HG03060 (cell line): ENCODE data around the gene PRR5.
"Not testable (repeated sequence)": the region's sequence is repeated elsewhere in the genome, so short reads cannot be mapped to it uniquely, and the experiment has no call there.

Source experiments
- ATAC-seq: cut with Tn5 transposase; IDR thresholded peaks from one replicate; pipeline ENCODE4 v1.9.1; 2021; ENCODE audit warnings: low read depth, moderate number of reproducible peaks; ENCODE audit not compliant: unreplicated experiment

Gene PRR5

DNA sequence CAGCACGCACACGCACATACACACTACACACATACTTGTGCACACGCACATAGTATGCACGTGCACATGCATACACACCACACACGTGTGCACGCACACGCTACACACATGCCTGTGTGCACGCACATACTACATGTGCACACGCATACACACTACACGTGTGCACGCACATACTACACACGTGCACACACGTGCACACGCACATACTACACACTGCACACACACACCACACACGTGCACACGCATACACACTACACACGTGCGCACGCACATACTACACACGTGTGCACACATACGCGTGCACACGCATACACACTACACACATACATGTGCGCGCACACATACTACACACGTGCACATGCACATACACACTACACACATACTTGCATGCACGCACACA lies 30.7 kb downstream of the PRR5 start:
- no peak for ATAC-seq

DNA sequence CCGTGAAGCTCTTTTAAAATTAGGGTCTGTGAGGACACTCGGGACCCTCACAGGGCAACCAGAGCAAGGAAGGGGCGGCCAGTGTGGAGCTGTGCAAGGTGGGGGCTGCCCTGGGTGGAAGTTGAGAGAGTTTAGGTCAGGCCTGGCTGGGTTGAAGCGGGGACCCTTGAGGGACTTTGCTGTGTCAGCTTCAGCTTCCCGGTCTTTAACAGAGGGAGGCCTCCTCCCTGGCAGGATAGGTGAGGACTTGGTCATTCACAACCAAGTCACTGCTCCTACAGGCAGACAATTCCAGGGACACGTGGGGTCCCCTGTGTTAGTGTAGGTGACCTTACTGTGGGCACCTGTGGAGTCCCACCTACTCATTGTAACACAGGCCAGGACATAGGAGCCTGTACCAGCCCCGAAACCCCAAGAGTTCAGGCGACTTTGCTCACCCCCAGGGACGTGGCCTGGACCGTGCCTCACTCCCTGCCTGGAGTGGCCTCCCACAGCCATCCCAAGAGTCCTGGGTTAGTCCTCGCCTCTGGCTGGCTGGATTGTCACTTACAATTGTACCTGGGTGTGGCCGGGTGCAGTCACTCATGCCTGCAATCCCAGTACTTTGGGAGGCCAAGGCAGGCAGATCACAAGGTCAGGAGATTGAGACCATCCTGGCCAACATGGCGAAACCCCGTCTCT lies 31.6 kb downstream of the PRR5 start:
- no peak for ATAC-seq

DNA sequence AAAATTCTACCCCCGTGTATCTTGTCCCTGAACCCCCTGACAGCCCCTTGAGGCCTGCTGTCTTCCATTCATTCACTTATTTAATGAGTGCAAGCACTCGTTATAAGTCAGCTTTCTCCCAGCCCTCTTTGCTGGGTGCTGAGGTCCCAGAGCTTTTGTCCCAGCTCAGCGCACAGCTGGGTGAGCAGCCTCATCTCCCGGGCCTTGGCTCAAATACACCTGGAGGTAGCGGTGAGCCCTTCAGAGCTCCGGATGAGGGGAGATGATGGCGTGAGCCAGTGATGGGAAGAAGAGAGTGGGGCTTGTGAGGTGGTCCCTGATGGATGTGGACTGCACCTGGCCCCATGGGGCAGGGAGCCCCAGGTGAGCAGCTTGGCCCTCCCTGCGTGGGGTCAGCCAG lies 32.3 kb downstream of the PRR5 start:
- no peak for ATAC-seq

DNA sequence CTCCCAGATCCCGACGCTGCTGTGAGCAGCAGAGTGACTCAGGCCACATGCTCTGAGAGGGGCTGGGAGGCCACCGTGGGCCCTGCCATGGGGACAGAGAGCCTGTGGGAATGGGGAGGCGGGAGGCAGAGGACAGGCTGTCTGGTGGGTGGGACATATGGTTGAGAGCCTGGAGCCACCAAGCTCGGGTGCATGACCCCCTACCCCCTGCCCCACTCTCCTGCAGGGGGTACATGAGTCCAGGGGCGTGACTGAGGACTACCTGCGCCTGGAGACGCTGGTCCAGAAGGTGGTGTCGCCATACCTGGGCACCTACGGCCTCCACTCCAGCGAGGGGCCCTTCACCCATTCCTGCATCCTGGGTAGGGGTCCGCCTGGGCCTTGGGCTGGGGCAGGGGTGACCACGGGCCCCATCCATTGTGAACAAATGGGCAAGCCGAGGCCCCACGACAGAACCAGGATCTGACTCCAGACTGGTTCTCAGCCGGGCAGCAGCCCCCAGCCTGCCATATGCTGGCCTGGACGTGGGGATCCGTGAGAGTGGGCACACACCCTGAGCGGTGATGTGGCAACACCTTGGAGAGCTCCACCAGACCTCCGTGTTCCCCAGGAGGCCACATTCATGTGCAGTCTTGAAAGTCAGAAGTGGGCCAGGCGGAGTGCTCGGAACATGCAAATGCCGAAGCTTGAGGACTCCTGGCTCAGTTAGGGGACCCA lies 33.0 kb downstream of the PRR5 start:
- no peak for ATAC-seq

DNA sequence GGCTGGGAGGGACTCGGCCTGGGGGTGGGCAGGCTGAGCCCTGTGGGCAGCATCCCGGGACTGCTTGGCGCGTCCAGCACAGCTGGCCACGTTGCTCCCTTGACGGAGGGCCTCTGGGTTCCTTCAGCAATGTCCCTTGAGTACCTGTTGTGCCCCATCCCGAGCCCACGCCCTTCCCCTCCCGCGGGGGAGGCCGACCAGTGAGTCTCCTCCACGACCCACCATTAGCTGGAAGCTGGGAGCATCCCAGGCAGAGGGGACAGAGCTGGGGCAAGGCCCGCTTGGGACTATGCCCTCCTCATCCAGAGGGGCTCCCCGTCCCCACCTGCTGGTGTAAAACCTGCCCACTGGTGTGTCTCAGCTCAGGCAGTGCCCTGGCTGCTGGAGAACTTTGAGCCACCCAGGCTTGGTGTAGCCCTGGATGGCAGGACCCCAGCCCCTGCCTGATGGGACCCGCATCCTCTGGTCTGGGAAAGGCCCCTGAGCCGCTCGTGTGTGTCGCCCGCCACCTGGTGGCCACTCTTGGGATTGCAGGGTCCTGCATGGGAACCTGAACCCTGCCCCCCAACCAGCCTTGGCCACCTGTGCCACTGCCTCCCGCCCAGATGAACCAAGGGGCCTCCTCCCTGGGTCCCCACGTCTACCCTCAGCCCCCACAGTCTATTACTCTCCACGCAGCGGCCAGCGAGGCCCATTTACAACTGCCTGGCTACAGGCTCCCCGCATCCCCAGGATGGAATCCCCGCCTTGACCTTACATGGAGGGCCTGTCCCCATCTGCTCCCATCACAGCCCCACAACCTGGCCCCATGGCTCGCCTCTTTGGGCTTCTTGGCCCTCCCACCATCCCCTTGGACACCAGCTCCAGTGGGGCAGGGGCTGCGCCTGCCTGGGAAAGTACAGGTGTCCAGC lies 33.8 kb downstream of the PRR5 start:
- ATAC-seq, result no peak

DNA sequence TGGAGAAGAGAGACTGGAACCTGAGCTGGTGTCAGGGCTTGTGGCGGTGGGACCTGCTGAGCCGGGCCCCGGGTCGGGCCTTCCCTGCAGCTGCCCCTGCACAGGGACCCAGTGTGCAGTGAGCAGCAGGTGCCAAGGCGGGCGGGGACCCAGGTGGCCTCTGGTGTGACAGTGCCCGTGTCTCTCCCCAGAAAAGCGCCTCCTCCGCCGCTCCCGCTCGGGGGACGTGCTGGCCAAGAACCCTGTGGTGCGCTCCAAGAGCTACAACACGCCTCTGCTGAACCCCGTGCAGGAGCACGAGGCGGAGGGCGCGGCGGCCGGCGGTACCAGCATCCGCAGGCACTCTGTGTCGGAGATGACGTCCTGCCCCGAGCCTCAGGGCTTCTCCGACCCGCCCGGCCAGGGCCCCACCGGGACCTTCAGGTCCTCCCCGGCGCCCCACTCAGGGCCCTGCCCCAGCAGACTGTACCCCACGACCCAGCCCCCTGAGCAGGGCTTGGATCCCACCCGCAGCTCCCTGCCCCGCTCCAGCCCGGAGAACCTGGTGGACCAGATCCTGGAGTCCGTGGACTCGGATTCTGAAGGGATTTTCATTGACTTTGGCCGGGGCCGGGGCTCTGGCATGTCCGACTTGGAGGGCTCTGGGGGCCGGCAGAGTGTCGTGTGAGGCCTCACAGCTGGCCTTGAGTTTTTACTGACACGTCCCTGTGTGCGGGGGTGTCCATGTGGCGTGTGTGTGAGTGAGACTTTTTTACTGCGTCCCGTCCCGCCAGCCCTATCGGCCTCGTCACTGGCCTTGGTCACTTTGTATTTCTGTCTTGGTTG lies 34.8 kb downstream of the PRR5 start:
- no peak for ATAC-seq

DNA sequence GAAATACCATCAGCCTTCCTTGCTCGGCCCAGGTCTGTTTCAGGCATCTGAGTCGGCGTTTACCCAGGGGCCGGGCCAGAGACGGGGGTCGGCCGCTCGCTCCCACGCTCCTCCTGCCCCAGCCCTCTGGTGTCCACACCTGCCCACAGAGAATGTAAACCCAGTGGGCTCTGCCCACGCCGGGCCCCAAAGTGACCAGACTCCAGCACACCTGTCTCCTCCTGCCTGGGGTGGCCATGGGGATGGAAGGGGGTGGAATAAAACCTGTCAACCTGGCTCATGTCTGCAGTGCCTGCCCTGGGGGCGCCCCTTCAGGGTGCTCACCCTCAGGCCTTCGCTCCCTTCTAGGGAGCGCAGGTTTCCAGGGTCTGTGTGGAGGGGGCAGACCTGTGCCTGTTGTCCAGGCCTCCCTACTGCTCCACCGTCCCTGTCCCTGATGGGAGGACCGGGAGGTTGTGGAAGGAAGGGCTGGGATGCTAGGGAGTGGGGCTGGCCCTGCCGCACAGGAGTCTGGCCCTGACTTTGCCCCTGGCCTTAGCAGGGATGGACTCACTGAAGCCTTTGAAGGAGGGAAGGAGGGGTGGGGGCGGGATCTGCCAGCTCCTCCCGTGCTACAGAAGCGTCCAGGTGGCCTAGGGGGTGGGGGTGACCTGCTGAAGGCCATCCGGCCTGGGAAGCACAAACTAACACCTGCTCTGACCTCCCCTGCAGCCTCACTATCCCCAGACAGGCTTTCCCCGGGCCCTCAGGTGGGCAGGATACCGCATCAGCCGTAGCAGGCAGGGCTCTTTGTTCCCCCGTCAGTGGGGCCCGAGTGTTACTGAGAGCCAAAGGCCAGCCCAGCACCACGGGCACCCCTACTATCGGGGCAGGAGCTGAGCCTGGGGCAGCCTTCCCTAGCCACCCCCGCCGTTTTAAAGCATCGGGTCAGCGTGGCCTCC lies 35.7 kb downstream of the PRR5 start:
- ATAC-seq, result no peak

DNA sequence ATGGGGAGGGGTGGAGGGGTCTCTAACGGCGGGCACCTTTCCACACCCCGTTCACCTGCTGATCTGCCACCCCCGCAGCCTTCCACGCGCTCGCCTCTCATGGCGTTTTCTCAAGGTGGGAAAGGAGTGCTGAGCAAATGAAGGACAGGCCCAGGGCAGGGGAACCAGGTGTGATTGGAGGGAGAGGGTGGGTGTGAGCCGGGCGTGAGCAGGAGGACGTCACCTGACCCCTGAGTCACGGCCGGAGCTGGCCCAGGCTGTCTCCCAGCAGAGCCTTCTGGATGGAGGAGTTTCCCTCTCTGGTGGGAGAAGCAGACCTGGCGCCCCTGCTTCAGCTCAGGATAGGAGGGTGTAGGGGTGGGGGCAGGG lies 36.3 kb downstream of the PRR5 start:
- ATAC-seq, result no peak

DNA sequence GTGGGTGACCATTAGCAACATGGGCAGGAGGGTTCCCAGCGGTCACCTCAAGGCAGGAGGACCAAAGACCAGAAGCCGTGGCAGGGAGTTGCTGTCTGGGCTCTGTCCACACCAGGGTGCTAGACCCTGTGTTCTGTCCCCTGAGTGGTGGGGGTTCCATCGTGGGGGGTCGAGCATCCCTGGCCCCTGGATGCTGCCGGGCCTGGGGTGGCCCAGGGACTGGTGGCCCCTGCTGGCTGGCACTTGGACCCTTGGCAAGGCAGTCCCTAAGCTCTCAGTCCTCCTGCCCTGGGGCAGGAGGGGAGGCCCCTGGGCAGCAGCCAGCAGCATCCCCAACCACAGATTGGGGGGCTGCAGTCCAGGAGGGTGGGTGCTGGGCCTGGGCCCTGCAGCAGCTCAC lies 37.0 kb downstream of the PRR5 start:
- ATAC-seq, result no peak

DNA sequence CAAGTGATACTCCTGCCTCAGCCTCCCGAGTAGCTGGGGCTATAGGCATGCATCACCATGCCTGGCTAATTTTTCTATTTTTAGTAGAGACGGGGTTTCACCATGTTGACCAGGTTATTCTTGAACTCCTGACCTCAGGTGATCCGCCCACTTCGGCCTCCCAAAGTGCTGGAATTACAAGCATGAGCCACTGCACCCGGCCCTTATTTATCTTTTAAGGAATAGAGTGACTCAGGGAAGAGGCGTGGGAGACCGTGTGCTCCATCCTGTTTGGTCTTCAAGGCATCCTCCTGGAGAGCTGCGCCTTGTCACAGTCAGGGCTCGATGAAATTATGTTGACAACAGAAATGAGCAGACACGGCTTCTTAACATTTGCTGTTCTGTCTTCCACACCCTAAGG lies 37.7 kb downstream of the PRR5 start:
- not testable (repeated sequence) for ATAC-seq

DNA sequence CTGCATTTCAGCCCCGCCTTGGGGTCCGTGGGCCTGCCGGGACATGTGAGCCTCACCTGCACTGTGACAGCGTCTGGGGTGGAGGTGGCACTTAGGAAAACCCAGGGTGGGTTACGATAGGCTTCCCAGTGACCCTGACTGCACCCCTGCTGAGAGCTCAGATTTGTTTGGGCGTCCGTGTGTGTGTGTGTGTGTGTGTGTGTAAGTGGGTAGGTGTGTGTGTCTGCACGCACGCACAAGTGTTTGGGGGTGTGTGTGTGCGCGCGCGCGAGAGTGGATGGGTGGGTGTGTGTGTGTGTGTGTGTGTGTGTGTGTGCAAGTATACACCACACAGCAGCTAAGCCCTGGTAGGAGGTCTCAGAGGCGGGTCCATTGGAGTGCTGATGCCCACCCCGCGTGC lies 38.3 kb downstream of the PRR5 start:
- ATAC-seq, result no peak

DNA sequence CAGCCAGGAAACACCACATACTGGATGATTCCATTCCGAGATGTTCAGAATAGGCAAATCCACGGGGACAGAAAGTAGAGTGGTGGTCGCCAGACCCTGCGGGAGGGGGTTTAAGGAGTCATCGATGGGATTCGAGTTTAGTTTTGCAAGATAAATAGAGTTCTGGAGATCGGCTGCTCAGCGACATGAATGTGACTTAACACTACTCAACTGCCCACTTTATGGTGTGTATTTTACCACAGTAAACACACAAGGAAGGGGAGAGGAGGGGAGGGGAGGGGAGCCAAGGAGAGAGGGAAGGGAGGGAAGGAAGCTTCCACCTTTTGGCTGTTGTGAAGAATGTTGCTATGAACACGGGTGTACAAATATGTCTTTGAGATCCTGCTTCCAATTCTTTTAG lies 39.9 kb downstream of the PRR5 start:
- ATAC-seq, result no peak

DNA sequence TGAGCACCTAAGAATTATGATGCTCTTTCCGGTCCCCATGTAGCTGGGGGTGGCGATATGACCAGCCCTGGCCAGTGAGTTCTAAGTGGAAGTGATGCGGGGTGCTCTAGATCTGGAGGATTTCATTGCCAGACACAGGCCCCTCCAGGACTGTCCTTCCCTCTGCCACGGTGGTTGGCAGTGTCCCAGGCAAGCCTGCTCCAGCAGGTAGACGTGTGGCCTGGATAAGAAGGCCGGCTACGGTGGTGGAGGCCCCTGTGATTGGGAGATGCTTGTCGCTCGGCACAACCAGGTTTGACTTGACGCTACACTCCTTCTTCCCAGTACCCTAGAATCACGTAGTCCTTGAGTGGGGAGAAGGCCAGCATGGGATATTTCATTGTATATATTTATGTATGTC lies 41.2 kb downstream of the PRR5 start:
- no peak for ATAC-seq

DNA sequence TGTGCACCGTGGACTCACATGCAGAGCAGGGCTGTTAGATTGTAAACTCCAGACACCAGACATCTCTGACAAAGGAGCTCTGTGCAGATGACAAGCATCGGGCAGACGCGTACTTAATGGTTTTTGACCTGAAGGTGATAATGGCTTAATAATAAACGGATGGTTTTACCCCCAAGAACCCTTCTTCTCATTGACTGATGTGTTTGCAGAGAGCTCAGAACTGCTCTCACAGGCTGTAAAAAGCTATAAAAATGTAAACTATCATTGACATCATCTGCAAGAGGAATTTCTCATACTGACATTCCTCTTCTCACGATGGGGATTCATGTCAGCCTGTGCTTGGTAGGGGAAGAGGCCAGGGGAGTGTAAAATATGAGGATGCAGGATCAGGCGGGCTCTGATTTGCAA lies 41.8 kb downstream of the PRR5 start:
- no peak for ATAC-seq

DNA sequence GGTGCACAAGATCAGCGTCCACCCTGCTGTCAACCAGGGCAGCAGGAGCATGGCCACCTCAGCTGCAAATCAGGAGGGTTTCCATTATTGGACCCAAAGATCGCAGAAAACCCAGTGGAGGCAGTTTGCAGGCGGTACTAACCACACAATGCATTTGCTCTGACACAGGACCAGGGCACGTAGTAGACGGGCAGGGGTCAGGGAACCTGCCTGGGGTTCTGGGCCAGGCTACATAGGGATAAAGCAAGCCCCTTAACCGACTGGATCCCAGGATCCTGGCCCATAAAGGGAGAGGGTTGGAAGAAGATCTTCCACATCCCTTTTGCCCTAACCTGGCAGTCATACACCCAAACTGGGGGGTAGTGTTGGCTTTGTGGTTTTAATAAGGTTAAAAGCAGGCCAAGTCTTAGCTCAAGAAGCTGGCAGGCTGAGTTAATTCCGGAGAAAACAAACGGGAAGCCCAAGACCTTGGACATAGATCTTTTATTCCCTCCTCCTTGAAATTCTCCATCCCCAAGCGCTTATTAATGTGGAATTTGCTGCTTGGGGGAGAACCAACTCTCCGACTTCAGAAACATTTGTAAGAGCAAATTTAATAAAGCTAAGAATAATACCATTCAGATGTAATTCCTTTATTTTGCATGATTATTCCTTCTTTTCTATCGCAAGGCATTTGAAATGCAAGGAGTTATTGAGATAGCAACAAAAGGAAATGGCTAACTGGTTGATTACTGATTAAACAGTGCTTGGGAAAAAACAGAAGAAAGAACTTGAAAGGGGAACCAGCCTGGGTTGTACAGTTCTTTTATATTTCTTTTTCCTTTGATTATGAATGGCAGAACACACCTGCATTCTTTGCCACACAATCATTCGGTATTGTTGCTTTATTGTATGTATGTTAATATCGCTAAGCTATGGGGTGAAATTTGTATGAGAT lies 44.1 kb downstream of the PRR5 start:
- ATAC-seq, result no peak

DNA sequence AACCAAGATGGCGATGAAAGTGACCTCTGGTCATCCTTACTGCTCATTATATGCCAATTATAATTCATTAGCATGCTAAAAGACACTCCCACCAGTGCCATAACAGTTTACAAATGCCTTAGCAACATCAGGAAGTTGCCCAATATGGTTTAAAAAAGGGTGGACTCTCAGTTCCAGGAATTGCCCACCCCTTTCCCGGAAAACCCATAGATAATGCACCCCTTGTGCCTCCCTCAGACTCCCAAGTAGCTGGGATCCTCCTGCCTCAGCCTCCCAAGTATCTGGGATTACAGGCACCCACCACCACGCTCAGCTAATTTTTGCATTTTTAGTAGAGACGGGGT lies 45.8 kb downstream of the PRR5 start:
- not testable (repeated sequence) for ATAC-seq

DNA sequence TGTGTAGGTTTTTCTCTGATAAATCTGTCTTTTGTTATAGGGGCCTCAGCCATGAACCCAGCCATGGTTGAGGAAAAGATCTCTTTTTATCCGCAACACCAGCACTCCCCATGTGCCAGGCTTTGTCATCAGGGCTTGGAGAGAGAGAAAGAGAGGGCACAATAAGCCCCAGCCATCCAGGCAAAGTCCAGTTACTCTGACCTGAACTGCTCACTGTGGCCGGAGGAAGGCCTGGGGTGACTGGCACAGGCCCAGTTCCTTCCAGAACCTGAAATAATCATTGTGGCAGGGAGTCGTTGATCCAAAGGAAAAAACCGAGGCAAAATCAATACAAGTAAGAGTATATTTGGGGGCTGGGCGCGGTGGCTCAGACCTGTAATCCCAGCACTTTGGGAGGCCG lies 46.5 kb downstream of the PRR5 start:
- no peak for ATAC-seq

DNA sequence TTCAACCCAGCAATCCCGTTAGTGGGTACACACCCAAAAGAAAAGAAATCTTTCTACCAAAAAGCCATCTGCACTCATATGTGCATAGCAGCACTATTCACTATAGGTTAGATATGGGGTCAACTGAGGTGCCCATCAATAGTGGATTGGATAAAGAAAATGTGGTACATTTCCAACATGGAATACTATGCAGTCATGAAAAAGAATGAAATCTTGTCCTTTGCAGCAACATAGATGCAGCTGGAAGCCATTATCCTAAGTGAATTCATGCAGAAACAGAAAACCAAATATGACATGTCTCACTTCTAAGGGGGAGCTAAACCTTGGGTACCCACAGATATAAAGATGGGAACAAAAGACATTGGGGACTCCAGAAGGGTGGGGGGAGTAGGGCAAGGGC lies 48.5 kb downstream of the PRR5 start:
- no peak for ATAC-seq
